Activated T-cell treated with anti-CD3 and anti-CD28 coated beads, Interleukin-2, amount 50 U/mL, for 48 hours (primary cell): ENCODE measurements around the gene PIGR.
A peak's percentile ranks its signal among the peaks of the same experiment; 100 is the strongest.

Experiments
- DNase-seq, 2 experiments: peaks; one replicate each; pipeline ENCODE4 v3.0.0-alpha.2; 2020

The PIGR gene

DNA sequence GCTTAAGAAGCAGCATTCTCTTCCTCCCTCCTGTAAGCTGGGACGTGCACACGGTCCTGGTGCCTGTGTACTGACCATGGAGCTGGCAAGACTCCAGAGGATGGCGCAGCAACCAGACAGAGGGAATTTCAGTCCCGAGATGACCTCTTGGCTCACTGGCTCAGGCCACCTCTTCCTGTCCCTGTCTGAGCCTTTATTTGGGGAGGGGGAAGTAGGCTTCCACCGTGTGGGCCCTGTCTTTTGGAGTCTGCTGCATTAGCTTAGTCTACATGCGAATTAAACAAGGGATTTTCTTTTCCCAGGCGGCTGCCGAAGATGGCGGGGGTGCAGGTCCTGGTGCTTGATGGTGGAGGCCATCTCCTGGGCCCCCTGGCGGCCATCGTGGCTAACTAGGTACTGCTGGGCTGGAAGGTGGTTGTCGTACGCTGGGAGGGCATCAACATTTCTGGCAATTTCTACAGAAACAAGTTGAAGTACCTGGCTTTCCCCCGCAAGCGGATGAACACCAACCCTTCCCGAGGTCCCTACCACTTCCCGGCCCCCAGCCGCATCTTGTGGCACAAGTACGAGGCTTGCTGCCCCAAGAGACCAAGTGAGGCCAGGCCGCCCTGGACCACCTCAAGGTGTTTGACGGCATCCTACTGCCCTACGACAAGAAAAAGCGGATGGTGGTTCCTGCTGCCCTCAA is 38.8 kb downstream of the PIGR start:
- peak in 1 of 2 experiments; percentile 21 for DNase-seq

DNA sequence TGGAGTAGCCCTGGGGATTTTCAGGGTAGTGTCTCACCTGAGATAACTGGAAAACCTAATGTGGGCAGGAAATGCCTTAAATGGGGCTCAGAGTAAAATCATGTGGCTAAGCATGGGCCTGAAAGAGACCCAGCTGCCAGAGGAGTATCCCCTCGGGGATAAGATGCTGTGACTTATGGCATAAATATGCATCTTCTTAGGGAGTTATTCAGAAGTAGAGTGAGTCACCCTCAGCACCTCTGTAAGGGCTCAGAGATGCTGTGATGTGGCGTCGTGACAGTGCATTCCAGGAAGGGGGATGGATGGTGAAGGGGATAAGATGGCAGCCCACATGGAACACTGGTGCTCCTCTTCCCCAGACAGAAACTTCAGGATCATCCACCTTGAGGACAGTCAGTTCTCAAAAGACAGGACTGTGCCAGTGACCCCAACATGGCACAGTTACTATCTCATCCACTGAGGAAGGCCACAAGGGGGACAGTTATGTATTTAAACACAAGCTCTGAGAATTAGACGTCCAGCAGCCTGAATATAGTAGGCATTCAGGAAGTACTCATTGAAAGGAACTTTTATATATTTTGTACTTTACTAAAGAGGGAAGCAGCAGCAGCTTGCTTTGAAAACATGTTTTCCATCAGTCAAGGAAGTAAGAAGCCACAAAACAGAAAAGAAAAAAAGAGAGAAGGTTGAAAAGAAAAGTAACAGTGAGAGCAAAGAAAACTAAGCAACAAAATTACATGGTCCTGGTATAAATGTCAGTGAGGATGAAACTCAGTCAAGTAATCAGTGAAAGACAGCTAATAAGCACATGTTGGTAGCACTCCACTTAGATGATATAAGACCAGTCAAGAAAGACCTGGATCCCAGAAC is 40.7 kb downstream of the PIGR start:
- peak; percentile 68 for DNase-seq

DNA sequence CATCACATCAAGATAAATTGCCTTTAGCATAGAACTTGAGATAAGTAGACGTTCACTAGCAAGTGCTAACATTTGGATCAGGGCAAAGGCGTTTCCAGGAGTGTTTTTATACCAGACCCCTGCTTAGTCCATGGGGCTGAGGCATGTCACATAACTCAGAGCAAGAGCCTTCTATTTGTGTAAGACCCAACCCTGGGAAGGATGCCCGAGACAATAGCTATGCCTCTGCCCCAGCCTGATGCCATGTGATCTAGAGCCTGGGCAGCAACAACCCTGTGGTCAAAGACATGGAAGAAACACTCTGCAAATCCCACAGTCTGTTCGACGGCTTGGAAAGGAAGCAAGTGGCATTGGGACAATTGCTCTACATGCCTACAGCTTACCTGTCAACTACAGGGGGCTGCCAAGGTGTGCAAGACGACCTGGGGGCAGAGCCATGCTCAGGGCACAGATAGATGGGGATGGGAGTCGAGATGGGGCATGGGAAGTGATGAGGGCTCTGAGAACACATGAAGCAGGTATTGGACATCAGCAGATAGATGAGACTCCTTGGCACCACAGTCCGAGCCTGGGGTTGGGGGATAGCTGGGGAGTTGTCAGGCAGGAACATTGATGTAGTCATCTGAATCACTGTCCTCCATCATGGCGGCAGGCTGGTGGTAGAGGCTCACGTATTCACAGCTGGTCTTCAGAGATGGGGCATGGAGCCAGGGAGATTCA is 41.7 kb downstream of the PIGR start:
- no peak for DNase-seq

DNA sequence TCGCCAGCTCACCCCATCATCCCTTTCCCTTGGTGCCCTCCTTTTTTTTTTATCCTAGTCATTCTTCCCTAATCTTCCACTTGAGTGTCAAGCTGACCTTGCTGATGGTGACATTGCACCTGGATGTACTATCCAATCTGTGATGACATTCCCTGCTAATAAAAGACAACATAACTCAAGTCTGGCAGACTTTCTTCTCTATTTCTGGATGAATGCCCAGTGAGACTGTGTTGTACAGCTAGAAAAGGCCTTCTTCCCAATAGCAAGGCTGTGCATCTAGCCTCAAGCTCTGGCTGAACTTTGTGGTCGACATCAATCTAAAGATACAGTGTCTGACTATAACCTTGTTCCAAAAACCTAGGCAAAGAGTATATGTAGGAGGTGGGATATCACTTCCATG is 42.6 kb downstream of the PIGR start:
- DNase-seq: no peak

DNA sequence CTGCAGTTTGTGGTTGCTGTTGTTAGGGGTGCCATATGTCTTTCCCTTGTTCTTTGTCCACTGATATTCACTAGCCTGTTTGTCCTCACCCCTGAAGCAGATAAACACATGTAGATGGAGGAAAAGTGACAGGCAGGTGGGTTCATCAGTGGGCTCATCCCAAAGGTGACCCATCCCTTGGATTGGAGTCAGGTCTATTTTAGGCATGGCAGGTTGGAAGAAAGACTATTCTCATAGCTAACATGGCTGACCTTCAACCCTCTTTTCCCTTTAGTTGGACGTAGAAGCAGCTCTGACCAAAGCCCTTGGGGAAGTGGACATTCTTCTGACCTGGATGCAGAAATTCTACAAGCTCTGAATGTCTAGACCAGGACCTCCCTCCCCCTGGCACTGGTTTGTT is 43.6 kb downstream of the PIGR start:
- DNase-seq: no peak

DNA sequence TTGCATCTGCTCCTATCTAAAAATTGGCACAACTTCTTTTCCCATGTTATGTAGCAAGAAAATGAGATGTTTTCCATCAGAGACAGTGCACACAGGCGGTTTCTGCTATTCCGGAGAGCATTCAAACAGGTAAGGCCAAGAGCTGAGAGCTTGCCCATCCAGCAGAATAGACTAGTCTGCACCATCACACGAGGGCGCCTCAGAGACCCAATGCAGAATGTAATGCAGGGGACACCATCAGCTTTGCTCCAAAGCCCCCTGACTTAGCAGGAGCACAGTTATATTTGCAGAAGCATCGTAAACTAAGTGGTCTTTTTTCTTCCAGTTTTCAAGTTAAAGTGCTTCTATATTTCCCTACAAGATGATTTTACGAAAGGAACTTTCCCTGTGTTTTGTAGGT is 44.3 kb downstream of the PIGR start:
- no peak for DNase-seq

DNA sequence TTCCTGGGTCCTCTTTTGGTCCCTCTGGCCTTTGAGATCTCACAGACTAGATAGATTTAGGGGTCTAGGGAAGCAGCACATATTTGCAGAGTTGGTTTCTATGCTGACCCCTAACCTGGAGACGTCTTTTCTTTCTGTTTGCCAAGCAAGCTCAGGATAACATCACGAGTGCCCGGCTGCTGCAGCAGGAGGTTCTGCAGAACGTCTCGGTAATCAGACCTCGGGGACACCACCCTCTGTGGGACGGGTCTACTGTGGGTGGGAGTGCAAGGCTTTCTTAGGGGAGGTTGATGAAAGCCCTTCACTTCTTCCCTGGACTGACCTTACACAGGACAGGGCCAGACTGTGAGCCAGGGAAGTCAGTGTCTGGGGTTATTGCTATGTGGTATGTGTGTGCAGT is 46.1 kb downstream of the PIGR start:
- no peak for DNase-seq

DNA sequence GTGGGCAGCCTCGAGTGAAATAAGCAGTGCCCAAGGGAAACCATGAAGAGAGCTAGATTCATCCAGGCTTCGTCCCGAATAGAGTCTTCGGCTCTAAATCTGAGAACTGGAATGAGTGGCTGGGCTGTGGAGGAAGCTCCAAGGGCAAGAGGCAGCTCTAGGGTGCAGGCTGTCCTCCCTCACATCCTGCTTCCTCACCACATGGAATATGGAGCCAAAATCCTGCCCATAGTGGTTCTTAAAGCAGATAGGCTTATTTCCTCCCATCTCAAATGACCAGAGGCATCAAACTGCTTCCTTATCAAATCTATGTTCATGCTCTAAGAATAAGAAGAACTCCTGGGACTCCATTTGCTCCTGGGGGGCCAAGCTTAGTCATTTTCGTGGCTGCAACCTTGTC is 46.5 kb downstream of the PIGR start:
- DNase-seq: no peak

DNA sequence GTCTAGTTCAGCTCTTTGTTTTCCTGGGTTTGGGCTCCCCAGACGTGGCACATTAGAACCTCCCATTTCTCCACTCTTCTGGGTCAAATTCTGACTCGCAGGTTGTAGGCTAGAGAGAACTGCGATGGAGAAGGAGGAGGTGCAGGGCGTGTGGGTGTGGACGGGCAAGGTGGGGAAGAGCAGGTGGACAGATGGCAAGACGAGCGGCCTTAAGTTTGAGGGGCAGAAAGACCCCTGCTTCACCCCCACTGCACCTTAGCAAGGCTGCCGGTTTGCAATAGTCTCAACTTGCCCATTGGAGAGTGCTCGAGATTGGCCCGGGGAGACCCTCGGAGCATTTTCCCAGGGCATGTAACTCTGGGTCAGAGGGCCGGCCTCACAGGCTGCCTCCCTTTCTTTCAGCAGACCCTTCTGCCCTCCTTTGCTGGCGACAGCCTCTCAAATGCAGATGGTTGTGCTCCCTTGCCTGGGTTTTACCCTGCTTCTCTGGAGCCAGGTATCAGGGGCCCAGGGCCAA is 47.3 kb downstream of the PIGR start:
- DNase-seq: no peak

DNA sequence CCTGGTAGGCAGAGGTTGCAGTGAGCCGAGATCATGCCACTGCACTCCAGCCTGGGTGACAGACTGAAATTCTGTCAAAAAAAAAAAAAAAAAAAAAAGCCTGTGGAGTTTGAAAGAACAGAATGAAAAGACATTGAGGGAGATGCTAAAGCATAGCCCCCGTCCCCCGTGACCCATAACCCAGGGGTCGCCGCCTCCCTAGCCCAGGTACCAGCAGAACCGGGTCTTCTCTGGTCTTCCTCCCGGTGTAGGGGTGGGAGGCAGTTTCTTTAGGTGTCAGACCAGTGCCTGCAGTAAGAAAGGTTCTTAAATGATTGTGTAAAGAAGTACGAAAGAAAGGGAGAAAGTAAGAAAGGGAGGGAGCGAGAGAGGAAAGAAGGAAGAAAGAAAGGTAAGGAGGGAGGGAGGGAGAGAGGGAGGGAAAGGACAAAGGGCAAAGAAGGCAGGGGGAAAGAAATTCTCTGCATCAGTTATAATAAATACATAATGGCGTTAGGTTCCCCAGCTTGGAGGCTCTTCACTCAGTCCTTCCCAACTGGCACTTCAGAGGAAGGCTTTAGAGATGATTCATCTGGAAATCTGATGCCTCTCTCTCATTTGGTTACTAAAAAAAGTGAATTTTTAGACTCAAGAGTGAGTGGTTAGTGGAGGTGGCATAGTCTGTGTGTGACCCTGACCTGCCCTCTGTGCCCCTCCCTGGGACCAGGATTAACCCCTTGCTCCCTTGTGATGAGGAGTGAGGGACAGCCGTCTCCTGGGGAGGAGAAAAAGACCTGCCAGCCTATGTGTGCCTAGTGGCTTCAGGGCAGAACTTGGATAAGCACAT is 48.0 kb downstream of the PIGR start:
- no peak for DNase-seq

DNA sequence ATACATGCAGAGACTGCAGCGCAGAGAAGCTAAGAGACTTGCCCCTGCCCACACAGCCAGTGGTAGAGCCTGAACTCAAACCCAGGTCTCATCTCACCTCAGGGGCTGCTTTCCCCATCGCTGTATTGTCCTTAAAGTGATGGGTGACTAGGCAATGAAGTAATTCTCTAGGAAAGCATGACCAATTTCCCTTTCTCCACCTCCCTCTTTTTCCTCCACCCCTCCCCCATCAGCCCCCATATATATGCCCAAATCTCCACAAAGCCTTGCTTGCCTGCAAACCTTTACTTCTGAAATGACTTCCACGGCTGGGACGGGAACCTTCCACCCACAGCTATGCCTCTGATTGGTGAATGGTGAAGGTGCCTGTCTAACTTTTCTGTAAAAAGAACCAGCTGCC is 49.1 kb downstream of the PIGR start, which contains the start of gene IL24:
Gene IL24 (plus strand): TSS at position 269 of the 400 bp plus-strand sequence. CDS start 390 bp downstream, outside the sequence.
- peak; percentile 79 to 81 for DNase-seq

DNA sequence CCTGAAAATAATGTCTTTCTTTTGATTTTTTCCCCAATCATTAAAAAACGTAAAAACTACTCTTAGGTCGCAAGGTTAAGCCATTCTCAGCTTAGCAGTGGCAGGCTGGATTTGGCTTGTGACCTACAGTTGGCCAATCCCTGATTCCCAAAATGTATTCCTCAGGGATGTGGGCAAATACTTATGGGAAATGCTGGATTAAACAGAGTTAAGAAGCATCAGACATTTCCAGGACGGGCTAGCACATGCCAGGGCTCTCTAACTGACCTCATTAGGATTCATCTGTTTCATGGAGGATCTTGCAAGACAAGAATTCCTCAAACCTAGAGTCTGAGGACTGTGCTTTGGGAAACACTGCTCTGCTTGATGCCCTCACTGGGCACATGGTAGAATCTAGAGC is 50.0 kb downstream of the PIGR start:
- DNase-seq: no peak

DNA sequence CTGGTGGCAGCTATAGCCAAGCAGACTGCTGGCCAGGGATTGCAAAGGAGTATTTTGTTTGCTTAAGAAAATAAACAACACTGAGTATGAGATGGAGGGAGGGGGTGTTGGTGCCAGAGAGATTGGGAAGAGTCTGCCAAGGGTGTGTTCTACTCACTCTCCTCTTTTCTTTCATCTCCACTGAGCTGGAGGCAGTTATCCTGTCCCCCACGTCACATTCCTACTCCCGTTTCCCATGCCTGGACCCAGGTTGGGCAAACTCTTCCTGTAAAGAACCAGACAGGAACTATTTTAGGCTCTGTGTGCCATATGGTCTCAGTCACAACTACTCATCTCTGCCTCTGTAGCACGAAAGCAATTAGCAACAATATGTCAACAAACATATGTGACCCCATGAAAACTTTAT is 50.4 kb downstream of the PIGR start:
- DNase-seq: no peak

DNA sequence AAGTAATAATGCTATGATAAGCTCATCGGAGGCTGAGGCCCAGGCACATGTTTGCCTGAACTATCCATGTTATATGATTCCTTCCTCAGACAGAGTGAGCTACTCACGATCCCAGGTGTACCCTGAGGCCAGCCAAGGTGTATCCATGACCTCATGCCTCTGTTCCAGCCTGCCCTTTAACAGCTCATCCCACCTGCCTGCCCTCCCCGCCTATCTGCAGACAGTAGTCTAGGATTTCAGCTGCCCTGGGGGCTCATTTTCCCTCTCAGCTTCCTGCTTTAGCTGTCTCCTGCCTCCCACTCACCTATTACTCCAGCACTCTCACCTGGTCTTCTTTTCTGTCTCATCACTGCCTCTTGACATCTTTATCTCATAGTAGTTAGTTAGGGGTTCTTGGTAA is 50.9 kb downstream of the PIGR start:
- DNase-seq: no peak

DNA sequence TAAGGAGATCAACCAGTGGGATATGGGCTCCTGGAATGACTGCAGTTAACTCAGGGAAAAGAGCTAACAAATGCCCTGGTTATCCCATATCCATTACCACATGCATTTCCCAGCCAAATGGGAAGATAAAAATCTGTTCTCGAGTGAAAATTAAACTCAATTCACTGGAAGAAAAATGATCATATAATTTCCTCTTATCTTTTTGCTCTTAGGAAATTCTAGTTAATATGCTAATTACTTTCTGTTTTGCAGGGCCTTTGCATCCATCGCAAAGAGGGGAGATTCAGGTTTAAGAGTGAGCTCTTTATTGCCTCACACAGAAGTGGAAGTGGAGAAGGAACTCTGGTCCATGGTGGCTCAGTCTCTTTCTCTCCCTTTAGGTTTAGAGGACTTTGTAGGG is 52.9 kb downstream of the PIGR start:
- DNase-seq: no peak

DNA sequence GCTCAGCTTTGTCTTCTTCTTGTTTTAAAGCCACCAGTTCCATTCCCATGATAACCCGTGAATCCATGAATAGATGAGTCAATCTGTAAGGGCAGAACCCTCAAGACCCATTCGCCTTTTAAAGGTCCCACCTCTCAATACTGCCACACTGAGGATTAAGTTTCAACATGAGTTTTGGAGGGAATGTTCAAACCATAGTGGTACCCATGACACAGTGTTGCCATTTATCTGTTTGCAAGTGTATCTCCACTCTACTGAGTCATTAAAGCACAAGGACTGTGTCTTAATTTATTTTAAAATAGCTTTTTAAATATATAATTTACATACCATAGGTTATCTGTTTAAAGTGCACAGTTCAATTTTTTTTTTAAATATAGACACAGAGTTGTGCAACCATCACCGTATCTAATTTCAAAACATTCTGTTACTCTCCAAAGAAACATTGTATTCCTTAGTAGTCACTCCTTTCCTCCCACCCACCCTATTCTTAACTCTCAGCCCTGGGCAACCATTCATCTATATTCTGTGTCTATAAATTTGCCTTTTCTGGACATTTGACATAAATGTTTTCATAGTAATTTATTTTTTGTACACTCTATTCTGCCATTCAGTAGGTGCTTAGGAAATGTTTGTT is 53.8 kb downstream of the PIGR start:
- no peak for DNase-seq

DNA sequence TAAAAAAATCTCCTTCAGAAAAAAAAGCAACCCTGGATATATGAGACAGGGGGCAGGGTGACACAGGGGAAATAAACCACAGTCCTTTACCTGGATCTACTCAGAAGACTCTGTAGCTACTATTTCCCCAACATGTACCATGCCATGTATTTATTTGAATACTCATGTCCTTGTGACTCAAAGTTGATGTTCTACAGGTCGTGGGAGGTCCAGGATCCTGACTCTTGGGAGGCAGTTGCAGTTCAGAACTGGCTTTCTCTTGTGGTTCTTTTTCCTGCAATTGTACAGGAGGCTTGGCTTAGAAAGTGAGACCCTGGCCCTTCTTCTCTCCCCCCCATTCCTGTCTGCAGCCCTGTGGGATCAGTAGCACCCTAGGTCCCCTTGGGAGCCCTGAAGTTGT is 54.9 kb downstream of the PIGR start:
- no peak for DNase-seq

DNA sequence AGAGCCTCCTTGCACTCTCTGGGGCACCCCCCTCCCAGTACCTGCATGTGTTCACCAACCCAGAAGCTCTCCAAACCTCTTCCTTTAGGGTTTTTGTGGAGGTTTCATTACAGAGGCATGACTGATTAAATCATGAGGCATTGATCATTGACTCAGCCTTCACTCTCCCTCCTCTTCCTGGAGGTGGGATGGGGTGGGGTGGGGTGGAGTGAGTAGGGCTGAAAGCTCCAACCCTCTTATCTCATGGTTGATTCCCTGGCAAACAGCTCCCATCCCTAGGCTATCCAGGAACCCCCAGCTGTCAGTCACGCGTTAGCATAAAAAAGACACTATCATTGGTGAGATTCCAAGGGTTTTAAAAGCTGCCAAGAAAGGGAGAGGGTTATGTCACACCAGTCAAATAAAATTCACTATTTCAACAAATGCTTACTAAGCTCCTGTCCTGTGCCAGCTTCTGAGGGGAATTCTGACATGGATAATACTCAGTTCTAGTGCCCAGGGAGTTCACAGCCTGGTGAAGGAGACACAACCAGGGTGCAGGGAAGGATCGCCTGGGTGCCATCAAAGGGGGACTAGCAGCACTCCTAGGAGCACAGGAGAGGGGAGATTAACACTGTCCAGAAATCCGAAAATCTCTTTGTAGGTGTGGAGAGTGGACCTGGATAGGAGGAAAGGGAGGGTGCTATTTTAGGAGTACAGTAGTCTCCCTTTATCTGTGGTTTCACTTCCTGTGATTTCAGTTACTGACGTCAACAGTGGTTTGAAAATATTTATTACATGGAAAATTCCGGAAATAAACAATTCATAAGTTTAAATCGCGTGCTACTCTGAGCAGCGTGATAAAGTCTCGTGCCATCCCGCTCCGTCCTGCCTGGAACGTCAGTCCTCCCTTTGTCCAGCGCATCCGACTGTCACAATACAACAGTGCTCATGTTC is 55.9 kb downstream of the PIGR start:
- DNase-seq: no peak

DNA sequence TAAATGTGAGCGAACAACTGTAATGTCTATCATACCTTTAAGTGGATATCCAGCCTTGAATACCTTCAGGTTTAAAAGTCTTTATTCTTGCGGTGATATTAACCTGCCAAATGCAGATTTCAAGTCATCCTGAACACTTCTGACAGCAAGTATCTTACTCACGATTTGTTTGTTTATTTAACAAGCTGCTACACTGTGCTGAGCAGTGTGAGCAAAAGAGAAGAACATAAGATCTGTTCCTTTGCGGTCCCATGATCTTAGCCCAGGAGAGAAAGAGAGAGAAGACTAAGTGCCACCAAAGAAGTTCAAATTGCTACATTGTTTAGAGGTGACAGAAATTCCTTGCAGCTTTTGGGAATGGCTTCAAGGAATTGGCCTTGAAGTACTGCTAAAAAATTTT is 58.6 kb downstream of the PIGR start:
- DNase-seq: no peak

DNA sequence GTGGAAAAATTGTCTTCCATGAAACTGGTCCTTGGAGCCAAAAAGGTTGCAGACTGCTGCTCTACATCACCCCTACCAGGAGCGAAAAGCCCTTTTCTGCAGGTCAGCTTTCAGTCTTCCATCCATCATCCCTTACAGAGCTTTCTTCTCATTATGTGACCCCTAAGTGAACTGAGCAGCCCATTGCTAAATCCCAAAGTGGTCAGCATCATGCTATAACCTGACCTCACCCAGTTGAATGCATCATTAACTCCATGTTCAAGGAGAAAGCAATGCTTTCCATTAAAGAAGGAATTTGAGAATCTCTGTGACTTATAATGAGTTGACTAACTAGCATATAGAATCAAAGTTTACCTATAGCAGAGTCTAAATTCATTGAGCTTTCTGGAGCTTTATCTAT is 59.4 kb downstream of the PIGR start:
- no peak for DNase-seq
